ENCODE measurements around the gene CCDC146. TPM values are rescaled to one million over a fixed set of nuclear protein-coding genes. Genes with fewer than 3 reads are reported as not detected.

Gene CCDC146
- total and polyA plus RNA-seq, 9 of the 15 experiments (the other 6 are each of a cell fraction or from before 2014, with no cell fraction given) = 0.10 to 0.98 (median 0.26) TPM; not detected in 1

DNA sequence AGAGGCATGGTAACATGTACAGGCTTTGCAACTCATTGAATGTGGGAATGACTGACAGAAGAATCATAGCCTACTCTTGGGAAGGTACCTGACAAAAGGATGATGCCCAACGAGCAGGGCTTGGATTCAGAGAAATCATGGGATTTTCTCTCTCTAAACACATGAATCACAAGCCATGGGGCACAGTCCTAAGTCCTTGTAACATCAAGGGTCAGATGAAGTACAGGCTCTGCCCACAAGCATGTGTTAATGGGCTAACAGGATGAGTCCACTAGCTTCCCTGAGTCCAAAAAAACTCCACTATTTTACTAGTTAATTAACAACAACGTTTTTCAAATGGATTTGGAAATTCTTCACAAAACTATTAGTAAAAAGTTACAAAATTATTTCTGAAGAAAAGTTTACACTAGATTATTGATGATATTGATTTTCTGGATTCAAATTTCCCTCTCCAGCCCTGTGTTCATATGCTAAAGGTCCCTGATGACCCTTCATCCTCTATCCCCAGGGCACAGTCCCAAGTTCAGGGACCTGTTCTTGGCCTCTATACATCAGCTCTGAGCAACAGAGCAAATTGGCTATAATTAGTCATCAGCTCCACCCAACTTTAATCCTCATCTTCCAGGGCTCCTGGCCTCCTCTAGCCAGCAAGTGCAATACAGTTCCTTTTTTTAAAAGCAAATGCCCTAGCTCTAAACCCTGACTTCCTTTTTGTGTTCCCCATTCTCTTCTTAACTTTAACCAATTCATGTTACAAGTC is 194.0 kb downstream of the CCDC146 start:
- no TSS peak for BruUV-seq (replicated peaks)
- intact Hi-C loops (cut with micrococcal nuclease) (no loop called here), in situ Hi-C loops (cut with MboI) (no loop called here)
- H3K9me3 ChIP-seq (replicated peaks; ENCODE audit: control insufficient read depth, insufficient read depth, low read depth, low read length) = no peaks in the 10 kb centered on the region
- H3K27ac ChIP-seq (ENCODE audit: extremely low read depth, low read depth, low read length) = no peak overlapping the region
- H3K4me1 ChIP-seq (replicated peaks in 1 of 2; ENCODE audit: control insufficient read depth in 2 of 2, insufficient read depth in 2 of 2, low read length in 2 of 2) = no peaks in the 10 kb centered on the region
- ChIA-PET POLR2A (interaction anchor here (1.5 kb wide), 1 partner anchor 11 kb away, joined by 3 read pairs; no protein-coding TSS in a partner anchor), CTCF (ENCODE audit: low intra/inter-chr PET ratio) (no interaction called here)
- H2AFZ ChIP-seq (ENCODE audit: low read depth, low read length) = no peak overlapping the region
- no peak overlapping the region for H3K4me2 ChIP-seq (ENCODE audit: insufficient read depth, low read length)
- no peaks in the 10 kb centered on the region for H4K20me1 ChIP-seq (replicated peaks; ENCODE audit: control insufficient read depth, insufficient read depth, low read length)
- peaks cover 10 to 11% of the 10 kb centered on the region in 2 experiments; a peak in 3 of 5 replicates for H3K27me3 ChIP-seq (ENCODE audit: control insufficient read depth in 2 of 2, insufficient read depth in 2 of 2, low read length in 2 of 2)
- no peaks in the 10 kb centered on the region for H3K36me3 ChIP-seq (ENCODE audit: control insufficient read depth, insufficient read depth, low read length)
- ATAC-seq (no peak), DNase-seq (ENCODE audit: extremely low read depth in 1 of 4, low spot score in 3 of 4) (no peak), FAIRE-seq (no peak)
- 0% methylated on average over 2 of the region's 2 CpGs for WGBS (ENCODE audit: insufficient coverage, low coverage, missing lambda C conversion rate)
- H3K79me2 ChIP-seq (ENCODE audit: control insufficient read depth, insufficient read depth, low read length) = no peaks in the 10 kb centered on the region
- H3K9me1 ChIP-seq (ENCODE audit: control insufficient read depth, insufficient read depth, low read length) = no peaks in the 10 kb centered on the region
- H3K4me3 ChIP-seq = no peak overlapping the region
- H3K9ac ChIP-seq (ENCODE audit: insufficient read depth in 1 of 2, low read depth in 2 of 2, low read length in 2 of 2) = no peak overlapping the region
- TF ChIP-seq ZNF75A (CRISPR knock-in tag; IDR thresholded peaks at IDR 0.05) (no peak), ZNF707 (CRISPR knock-in tag; conservative IDR thresholded peaks at IDR 0.05) (no peak), ZNF584 (CRISPR knock-in tag; IDR thresholded peaks at IDR 0.05; ENCODE audit: low read depth) (no peak), SRF (CRISPR knock-in tag; IDR thresholded peaks at IDR 0.05) (no peak), CBFA2T2 (conservative IDR thresholded peaks at IDR 0.05) (no peak), NR2F6 (CRISPR knock-in tag; IDR thresholded peaks at IDR 0.05) (no peak)
- TF ChIP-seq, protein P1, sequence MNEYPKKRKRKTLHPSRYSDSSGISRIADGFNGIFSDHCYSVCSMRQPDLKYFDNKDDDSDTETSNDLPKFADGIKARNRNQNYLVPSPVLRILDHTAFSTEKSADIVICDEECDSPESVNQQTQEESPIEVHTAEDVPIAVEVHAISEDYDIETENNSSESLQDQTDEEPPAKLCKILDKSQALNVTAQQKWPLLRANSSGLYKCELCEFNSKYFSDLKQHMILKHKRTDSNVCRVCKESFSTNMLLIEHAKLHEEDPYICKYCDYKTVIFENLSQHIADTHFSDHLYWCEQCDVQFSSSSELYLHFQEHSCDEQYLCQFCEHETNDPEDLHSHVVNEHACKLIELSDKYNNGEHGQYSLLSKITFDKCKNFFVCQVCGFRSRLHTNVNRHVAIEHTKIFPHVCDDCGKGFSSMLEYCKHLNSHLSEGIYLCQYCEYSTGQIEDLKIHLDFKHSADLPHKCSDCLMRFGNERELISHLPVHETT (CRISPR knock-in tag; conservative IDR thresholded peaks at IDR 0.05 in 1 of 2, IDR thresholded peaks at IDR 0.05 in 1 of 2) = no peak
- TF ChIP-seq, protein P2, sequence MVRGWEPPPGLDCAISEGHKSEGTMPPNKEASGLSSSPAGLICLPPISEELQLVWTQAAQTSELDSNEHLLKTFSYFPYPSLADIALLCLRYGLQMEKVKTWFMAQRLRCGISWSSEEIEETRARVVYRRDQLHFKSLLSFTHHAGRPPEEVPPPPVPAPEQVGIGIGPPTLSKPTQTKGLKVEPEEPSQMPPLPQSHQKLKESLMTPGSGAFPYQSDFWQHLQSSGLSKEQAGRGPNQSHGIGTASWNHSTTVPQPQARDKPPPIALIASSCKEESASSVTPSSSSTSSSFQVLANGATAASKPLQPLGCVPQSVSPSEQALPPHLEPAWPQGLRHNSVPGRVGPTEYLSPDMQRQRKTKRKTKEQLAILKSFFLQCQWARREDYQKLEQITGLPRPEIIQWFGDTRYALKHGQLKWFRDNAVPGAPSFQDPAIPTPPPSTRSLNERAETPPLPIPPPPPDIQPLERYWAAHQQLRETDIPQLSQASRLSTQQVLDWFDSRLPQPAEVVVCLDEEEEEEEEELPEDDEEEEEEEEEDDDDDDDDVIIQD (CRISPR knock-in tag; IDR thresholded peaks at IDR 0.05) = no peak

All from K562 (cell line).